OCI-LY1 (cell line): ENCODE data around the gene THOC5.

Experiments
- CTCF ChIP-seq: fragments of 200-600 bp; sonication (generic), shearing (Covaris generic); IDR thresholded peaks from 2 replicates; pipeline ENCODE4 v1.5.1; 2017; ENCODE audit warnings: mild to moderate bottlenecking, antibody characterized with exemption, low read length, moderate library complexity, mixed read lengths
- EZH2 ChIP-seq: fragments of 200-600 bp; sonication (generic), shearing (Covaris generic); IDR thresholded peaks from 2 replicates; pipeline ENCODE4 v1.8.0; 2017; ENCODE audit warnings: borderline replicate concordance, mixed run types, mild to moderate bottlenecking, antibody characterized with exemption, low read length, moderate library complexity, mixed read lengths

- TF ChIP-seq CTCF (no peak), EZH2 (no peak)
Measured at GRCh38 chr22:29483254-29483653, 70.3 kb downstream of the THOC5 start.
